Measurements from ENCODE around the gene CCDC7. TPM values are rescaled to one million over a fixed set of nuclear protein-coding genes. Genes with fewer than 3 reads are reported as not detected.
"Not testable (repeated sequence)": the region's sequence is repeated elsewhere in the genome, so short reads cannot be mapped to it uniquely, and the experiment has no call there.

CCDC7 gene
- total RNA-seq, 3 donors from 2014 or later: 11.2 to 36.5 (median 14.2) TPM

GRCh38 chr10:32787690-32788284, 341.8 kb downstream of the CCDC7 start:
- no peaks in the 10 kb centered on the region for H3K36me3 ChIP-seq (ENCODE audit: low read depth)
- intact Hi-C loops (cut with DNase I, micrococcal nuclease): no loop called here
- DNase-seq (no peak), ATAC-seq (no peak)
- TF ChIP-seq CTCF (IDR thresholded peaks at IDR 0.05): no peak
- H3K4me1 ChIP-seq (ENCODE audit: low read depth): no peaks in the 10 kb centered on the region
- H3K4me3 ChIP-seq: no peak overlapping the region
- no peaks in the 10 kb centered on the region for H3K9me3 ChIP-seq

- DNase-seq: no peak
- Histone ChIP-seq H3K4me3 (no peak overlapping the region), H3K9me3 (no peaks in the 10 kb centered on the region), H3K4me1 (ENCODE audit: low read depth) (no peaks in the 10 kb centered on the region), H3K36me3 (ENCODE audit: low read depth) (no peaks in the 10 kb centered on the region)
- ATAC-seq: no peak
- intact Hi-C loops (cut with DNase I, micrococcal nuclease): no loop called here
- no peak for TF ChIP-seq CTCF (IDR thresholded peaks at IDR 0.05)
Measured at GRCh38 chr10:32788359-32788758, 342.4 kb downstream of the CCDC7 start.

GRCh38 chr10:32790483-32790882, 344.5 kb downstream of the CCDC7 start:
- Histone ChIP-seq H3K36me3 (ENCODE audit: low read depth) (no peaks in the 10 kb centered on the region), H3K9me3 (no peaks in the 10 kb centered on the region), H3K4me1 (ENCODE audit: low read depth) (no peaks in the 10 kb centered on the region), H3K4me3 (no peak overlapping the region)
- ATAC-seq (no peak), DNase-seq (no peak)
- no peak for TF ChIP-seq CTCF (IDR thresholded peaks at IDR 0.05)
- intact Hi-C loops (cut with DNase I, micrococcal nuclease): no loop called here

GRCh38 chr10:32793033-32793432, 347.1 kb downstream of the CCDC7 start:
- ATAC-seq (no peak), DNase-seq (no peak)
- no peaks in the 10 kb centered on the region for H3K36me3 ChIP-seq (ENCODE audit: low read depth)
- no peak for TF ChIP-seq CTCF (IDR thresholded peaks at IDR 0.05)
- no peak overlapping the region for H3K4me3 ChIP-seq
- H3K9me3 ChIP-seq: no peaks in the 10 kb centered on the region
- intact Hi-C loops (cut with DNase I, micrococcal nuclease): no loop called here
- no peaks in the 10 kb centered on the region for H3K4me1 ChIP-seq (ENCODE audit: low read depth)

- intact Hi-C loops (cut with DNase I, micrococcal nuclease): loop anchor here (2.0 to 5.0 kb wide), 2 partner anchors 212 to 213 kb away; no protein-coding TSS in a partner anchor
- peak in 1 of 3 donors; percentile 15 for DNase-seq
- TF ChIP-seq CTCF (IDR thresholded peaks at IDR 0.05): peak; percentile 38
Measured at GRCh38 chr10:32795598-32796183, 349.8 kb downstream of the CCDC7 start.

GRCh38 chr10:32797393-32797792, 351.5 kb downstream of the CCDC7 start:
- intact Hi-C loops (cut with DNase I, micrococcal nuclease): loop anchor here in 1 of 2 donors (5.0 kb wide), 1 partner anchor 210 kb away; no protein-coding TSS in a partner anchor
- H3K4me1 ChIP-seq (ENCODE audit: low read depth); ATAC-seq; H3K9me3 ChIP-seq; H3K4me3 ChIP-seq; DNase-seq; H3K36me3 ChIP-seq (ENCODE audit: low read depth): not testable (repeated sequence)

More at GRCh38 chr10:32795598-32796183, 349.8 kb downstream of the CCDC7 start:
- Histone ChIP-seq H3K36me3 (ENCODE audit: low read depth) (no peaks in the 10 kb centered on the region), H3K4me1 (ENCODE audit: low read depth) (no peaks in the 10 kb centered on the region), H3K4me3 (no peak overlapping the region), H3K9me3 (no peaks in the 10 kb centered on the region)
- ATAC-seq: no peak
